OCI-M2 (cell line): ENCODE results near the gene AKT2.

Experiments
- DNase-seq: peaks from one replicate; lab custom pipeline; 2025; ENCODE audit not compliant: unreplicated experiment; lab: John Stamatoyannopoulos, UW

AKT2 gene

DNA sequence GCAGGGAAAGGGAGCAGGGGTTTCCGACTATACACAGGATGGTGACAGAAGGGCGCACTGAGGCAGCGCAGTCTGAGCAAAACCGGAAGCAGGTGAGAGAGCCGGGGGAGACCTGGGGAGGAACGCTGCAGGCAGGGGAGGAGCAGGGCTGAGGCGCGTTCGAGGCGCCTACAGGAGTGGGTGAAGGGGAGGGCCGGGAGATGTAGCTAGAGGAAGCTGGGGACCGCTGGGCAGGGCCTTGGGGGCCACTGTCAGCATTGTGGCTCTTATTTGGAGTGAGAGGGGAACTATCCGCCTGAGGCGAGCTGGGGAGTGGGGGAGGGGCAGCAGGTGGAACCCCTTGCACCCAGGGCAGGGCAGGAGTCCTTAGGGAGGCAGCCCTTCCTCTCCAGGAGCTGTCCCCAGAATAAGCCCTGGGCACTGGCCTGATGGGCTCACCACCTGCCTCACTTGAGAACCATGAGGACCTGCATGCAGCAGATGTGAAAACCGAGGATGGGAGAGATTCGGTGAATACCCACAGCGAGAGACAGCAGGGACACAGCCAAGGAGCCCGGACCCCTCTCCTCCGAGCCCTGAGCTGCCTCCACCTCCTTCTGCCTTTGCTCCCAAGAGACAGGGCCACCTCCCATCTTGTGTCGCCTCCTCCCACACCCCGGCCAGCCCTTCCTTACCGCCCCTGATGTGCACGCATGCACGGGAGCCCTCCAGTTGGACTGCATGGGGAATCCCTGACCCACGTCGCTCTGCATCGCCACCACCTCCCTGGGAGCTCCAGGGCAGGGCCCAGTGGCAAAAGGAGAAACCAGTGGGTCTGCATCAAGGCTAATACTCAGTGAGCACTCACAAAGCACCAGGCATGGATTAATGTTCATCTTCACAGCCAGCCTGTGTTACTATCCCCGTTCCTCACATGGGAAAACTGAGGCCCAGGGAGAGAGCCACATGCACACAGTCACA lies 10.3 kb downstream of the AKT2 start:
- no peak for DNase-seq

DNA sequence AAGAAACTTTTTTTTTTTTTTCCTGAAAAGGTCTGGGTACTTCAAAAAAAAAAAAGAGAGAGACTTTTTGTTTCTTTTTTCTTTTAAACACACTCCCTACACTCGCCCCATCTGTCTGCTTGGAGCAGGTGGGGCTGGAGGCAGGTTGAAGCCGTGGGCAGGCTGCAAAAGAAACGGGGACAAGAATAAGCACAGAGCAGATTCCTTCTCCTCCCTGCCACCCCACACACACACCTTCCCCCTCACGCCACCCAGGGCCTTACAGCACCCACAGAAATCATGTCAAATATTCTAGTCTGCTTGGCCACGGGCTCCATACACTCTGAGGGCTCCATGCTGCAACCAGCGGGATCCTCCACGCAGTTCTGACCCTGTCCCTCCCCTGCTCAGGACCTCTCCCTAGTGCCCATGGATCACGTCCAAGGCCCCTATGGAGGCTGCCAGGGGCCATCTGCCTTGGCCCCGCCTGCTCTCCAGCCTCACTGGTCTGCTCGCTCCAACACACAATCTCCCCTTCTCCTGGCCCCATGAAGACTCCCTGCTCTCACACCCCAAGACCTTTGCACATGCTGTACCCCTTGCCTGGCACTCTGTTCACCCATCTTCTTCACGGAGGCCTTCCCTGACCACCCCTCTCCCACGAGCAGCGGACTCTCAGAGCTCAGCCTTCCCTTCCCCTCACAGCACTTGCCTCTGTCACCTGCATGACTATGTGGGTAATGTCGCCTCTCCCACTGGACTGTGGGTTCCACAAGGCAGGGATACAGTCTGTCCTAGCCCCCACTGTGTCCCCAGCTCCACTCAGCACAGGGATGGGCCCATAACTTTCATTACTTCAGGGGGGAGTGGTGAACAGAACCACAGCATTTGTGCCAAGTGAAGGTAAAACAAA lies 11.4 kb downstream of the AKT2 start:
- DNase-seq: no peak

- DNase-seq: no peak
Observed at GRCh38 chr19:40272261-40272660, 12.9 kb downstream of the AKT2 start.

- no peak for DNase-seq
Observed at GRCh38 chr19:40271706-40272105, 13.4 kb downstream of the AKT2 start.

DNA sequence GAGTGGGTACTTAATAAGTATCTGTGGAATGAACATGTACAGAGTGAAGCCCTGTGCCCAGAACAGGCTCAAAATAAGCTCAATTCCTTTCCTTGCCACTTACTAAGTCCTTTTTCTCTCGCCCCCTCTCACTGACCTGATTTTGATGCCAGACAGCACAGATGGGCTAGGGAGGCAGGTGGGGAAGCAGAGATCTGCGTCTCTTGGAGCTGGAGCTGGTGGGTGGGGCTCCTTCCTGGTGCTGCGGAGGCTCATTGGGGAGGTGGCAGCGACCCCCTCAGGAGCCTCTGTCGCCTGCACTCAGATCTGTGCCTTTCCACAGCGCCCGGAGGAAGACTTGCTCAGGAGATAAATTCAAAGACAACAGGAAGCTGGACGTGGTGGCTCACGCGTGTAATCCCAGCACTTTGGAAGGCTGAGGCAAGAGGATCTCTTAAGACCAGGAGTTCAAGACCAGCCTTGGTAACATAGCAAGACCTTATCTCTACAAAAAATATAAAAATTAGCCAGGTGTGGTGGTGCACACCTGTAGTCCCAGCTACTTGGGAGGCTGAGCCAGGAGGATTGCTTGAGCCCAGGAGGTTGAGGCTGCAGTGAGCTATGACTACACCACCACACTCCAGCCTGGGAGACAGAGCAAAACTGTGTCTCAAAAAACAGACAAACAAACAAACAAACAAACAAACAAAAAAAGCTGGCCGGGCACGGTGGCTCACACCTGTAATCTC lies 14.6 kb downstream of the AKT2 start:
- DNase-seq: no peak

- no peak for DNase-seq
Observed at GRCh38 chr19:40269216-40269940, 15.8 kb downstream of the AKT2 start.

- DNase-seq: no peak
Observed at GRCh38 chr19:40267601-40267997, 17.5 kb downstream of the AKT2 start.

GRCh38 chr19:40266912-40267600 lies 18.1 kb downstream of the AKT2 start:
- no peak for DNase-seq

- DNase-seq: no peak
Observed at GRCh38 chr19:40266119-40266518, 19.0 kb downstream of the AKT2 start.

DNA sequence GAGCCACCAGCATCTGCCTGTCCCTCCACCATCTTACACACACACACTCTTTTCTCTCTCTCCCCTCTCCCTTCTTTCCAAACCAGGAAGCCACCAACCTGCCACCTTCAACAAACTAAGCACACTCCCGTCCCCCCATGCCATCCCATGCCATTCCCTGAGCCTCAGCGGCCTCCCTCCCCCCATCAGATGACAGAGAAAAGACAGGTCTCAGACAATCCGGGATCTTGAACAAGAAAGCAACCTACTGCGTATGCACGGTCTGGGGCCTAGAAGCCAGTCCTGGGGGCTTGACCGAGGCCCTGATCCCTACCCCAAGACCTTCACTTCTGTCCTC lies 19.4 kb downstream of the AKT2 start:
- no peak for DNase-seq

GRCh38 chr19:40265055-40265762 lies 19.9 kb downstream of the AKT2 start:
- DNase-seq: no peak

DNA sequence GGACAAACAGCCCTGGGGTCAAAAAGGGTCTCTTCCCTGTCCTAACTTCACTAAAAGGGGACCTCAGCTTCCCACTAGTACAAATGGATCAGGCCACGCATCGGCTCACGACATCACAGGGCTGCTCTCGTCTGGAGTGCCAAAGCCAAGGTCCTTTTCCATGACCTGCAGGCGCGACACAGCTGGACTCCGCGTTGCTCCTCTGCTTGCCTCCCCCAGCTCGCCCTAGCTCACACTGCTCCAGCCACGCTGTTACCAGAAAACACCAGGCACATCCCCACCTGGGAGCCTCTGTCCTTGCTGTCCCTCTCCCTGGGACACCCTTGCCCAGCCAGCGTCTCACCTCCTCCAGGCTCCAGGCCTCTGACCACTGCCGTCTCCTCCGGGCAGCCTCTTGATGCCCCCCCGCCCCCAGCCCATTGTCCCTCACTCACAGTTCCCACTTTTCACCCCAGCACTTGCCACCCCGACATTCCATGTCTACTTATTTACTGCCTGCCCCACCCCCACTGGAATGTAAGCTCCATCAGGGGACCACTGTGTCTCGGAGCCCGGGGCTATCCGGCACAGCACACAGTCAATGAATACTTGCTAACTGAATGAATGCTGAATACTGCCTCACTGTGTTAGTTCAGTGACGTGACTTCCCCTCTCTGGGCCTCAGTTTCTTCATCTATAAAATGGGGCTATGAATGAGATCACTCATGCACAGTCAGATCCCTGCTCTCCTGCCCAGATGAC lies 20.7 kb downstream of the AKT2 start:
- no peak for DNase-seq

DNA sequence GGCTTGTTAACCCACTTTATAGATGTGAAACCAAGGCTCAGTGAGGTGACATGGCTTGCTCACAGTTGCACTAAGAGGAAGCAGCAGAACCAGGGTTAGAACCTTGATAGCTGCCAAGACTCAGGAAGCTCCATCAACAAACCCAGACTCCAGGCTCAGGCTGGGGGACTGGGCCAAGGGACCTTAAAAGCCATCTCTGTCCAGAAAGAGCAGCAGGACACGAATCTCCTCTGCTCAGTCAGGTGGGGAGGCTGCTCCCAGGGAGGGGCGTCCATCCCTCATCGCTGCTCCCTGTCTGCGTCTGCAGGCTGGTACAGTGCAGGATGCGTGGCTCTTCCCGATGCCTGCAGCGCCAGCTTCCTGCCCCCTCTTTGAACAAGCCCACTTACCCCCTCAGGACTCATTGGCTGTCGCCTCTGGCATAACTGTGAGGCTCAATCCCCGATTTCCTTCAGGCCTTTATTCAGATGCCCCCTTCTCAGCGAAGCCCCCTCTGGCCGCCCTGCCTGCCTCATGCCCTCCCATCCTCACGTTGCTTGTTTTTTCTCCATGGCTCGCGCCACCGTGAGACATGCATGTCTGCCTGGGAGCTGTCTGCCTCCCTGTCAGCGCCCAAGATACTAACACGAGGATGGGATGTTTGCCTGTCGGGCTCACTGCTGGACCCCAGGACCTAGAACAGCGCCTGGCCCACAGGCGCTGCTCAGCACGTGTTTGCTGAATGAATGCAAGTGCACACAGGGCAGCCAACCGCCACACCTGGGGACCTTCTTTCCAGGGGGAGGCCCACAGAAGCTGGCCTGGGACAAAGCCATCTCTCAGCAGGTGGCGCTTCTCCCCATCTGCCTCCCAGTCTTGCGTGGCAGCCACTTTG lies 21.5 kb downstream of the AKT2 start:
- no peak for DNase-seq

GRCh38 chr19:40262422-40262821 lies 22.7 kb downstream of the AKT2 start:
- no peak for DNase-seq

DNA sequence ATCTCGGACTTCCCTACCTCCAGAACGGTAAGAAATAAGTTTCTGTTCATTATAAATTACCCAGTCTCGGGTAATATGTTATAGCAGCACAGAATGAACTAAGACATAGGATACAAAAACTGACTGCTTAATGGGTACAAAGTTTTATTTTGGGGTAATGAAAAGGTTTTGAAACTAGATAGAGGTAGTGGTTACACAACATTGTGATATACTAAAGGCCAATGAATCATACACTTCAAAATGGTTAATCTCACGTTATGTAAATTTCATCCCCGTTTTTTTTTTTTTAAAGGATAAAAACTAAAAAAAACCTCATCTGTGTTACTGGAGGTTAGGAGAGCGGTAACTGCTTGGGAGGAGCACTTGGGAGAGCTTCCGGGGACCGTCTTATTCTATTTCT lies 23.5 kb downstream of the AKT2 start:
- no peak for DNase-seq

GRCh38 chr19:40257096-40257517 lies 28.0 kb downstream of the AKT2 start:
- DNase-seq: no peak

DNA sequence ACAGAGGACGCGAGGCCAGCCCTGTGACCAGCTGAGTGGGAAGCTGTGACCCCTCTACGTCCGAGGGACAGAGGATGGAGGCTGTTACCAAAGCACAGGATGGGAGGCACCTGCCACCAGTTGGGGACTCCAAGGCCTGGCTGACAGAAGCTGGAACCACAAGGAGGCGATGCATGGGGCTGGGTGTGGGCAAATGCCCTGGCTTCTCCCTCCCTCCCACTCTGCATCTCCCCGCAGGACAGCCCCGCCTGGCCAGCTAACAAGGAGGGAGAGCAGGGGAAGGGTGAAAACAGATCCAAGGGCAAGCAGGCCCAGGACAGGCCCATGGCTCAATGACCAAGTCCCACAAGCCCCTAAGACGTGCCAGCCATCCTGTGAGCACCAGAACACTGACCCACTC lies 28.6 kb downstream of the AKT2 start:
- DNase-seq: no peak
